22Rv1 (cell line): ENCODE measurements around the gene ADAMTS3.

Experiments used
- ZFX ChIP-seq: fragments of 450-650 bp; IDR thresholded peaks from 2 replicates; pipeline ENCODE4 v1.6.1; 2017; ENCODE audit warnings: antibody characterized with exemption, borderline replicate concordance
- TF ChIP-seq, protein P1 (sequence below): fragments of 450-650 bp; IDR thresholded peaks from 2 replicates; pipeline ENCODE4 v1.5.1; 2017; ENCODE audit warnings: mild to moderate bottlenecking

GRCh38 chr4:72522440-72522839 lies 46.6 kb downstream of the ADAMTS3 start:
- TF ChIP-seq, protein P1, sequence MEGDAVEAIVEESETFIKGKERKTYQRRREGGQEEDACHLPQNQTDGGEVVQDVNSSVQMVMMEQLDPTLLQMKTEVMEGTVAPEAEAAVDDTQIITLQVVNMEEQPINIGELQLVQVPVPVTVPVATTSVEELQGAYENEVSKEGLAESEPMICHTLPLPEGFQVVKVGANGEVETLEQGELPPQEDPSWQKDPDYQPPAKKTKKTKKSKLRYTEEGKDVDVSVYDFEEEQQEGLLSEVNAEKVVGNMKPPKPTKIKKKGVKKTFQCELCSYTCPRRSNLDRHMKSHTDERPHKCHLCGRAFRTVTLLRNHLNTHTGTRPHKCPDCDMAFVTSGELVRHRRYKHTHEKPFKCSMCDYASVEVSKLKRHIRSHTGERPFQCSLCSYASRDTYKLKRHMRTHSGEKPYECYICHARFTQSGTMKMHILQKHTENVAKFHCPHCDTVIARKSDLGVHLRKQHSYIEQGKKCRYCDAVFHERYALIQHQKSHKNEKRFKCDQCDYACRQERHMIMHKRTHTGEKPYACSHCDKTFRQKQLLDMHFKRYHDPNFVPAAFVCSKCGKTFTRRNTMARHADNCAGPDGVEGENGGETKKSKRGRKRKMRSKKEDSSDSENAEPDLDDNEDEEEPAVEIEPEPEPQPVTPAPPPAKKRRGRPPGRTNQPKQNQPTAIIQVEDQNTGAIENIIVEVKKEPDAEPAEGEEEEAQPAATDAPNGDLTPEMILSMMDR = no peak
- no peak for TF ChIP-seq ZFX
